ENCODE results near the gene TARDBP. TPM values are rescaled to one million over a fixed set of nuclear protein-coding genes. Genes with fewer than 3 reads are reported as not detected.
"Not testable (repeated sequence)": the region's sequence is repeated elsewhere in the genome, so short reads cannot be mapped to it uniquely, and the experiment has no call there.

TARDBP gene
- total RNA-seq, 1 donor from 2014 or later, result 71.2 TPM

GRCh38 chr1:11013160-11013531, 692 bp downstream of the TARDBP start:
- Histone ChIP-seq H3K4me3 (ENCODE audit: low read depth, low read length) (peak overlapping the region; percentile 86), H3K36me3 (ENCODE audit: control insufficient read depth, insufficient read depth, low read length) (no peaks in the 10 kb centered on the region), H3K27me3 (ENCODE audit: control insufficient read depth, insufficient read depth, low read length) (no peaks in the 10 kb centered on the region)
- TF ChIP-seq CTCF (IDR thresholded peaks at IDR 0.05; ENCODE audit: insufficient read depth, low read length, poor library complexity, severe bottlenecking), result no peak
- DNase-seq (ENCODE audit: low read depth), result no peak

GRCh38 chr1:11019358-11019757, 6.9 kb downstream of the TARDBP start:
- not testable (repeated sequence) for H3K27me3 ChIP-seq (ENCODE audit: control insufficient read depth, insufficient read depth, low read length); H3K4me3 ChIP-seq (ENCODE audit: low read depth, low read length); H3K36me3 ChIP-seq (ENCODE audit: control insufficient read depth, insufficient read depth, low read length); DNase-seq (ENCODE audit: low read depth)

GRCh38 chr1:11019971-11020370, 7.5 kb downstream of the TARDBP start:
- H3K4me3 ChIP-seq (ENCODE audit: low read depth, low read length), result no peak overlapping the region
- H3K27me3 ChIP-seq (ENCODE audit: control insufficient read depth, insufficient read depth, low read length), result no peaks in the 10 kb centered on the region
- H3K36me3 ChIP-seq (ENCODE audit: control insufficient read depth, insufficient read depth, low read length), result peaks cover 1% of the 10 kb centered on the region
- TF ChIP-seq CTCF (IDR thresholded peaks at IDR 0.05; ENCODE audit: insufficient read depth, low read length, poor library complexity, severe bottlenecking), result no peak
- no peak for DNase-seq (ENCODE audit: low read depth)

- Histone ChIP-seq H3K4me3 (ENCODE audit: low read depth, low read length) (no peak overlapping the region), H3K36me3 (ENCODE audit: control insufficient read depth, insufficient read depth, low read length) (peaks cover 1% of the 10 kb centered on the region), H3K27me3 (ENCODE audit: control insufficient read depth, insufficient read depth, low read length) (no peaks in the 10 kb centered on the region)
- TF ChIP-seq CTCF (IDR thresholded peaks at IDR 0.05; ENCODE audit: insufficient read depth, low read length, poor library complexity, severe bottlenecking), result no peak
- no peak for DNase-seq (ENCODE audit: low read depth)
Observed at GRCh38 chr1:11023201-11023600, 10.7 kb downstream of the TARDBP start.

- no peaks in the 10 kb centered on the region for H3K36me3 ChIP-seq (ENCODE audit: control insufficient read depth, insufficient read depth, low read length)
Observed at GRCh38 chr1:11024154-11024873, 11.9 kb downstream of the TARDBP start.

GRCh38 chr1:11024874-11025203, 12.4 kb downstream of the TARDBP start:
- H3K4me3 ChIP-seq (ENCODE audit: low read depth, low read length), result no peak overlapping the region
- DNase-seq (ENCODE audit: low read depth), result no peak
- no peaks in the 10 kb centered on the region for H3K27me3 ChIP-seq (ENCODE audit: control insufficient read depth, insufficient read depth, low read length)
- H3K36me3 ChIP-seq (ENCODE audit: control insufficient read depth, insufficient read depth, low read length), result no peaks in the 10 kb centered on the region
- no peak for TF ChIP-seq CTCF (IDR thresholded peaks at IDR 0.05; ENCODE audit: insufficient read depth, low read length, poor library complexity, severe bottlenecking)

More at GRCh38 chr1:11024154-11024873, 11.9 kb downstream of the TARDBP start:
- Histone ChIP-seq H3K27me3 (ENCODE audit: control insufficient read depth, insufficient read depth, low read length) (no peaks in the 10 kb centered on the region), H3K4me3 (ENCODE audit: low read depth, low read length) (no peak overlapping the region)
- DNase-seq (ENCODE audit: low read depth), result no peak
- no peak for TF ChIP-seq CTCF (IDR thresholded peaks at IDR 0.05; ENCODE audit: insufficient read depth, low read length, poor library complexity, severe bottlenecking)

Data from kidney epithelial cell (primary cell).